Suprapubic skin (tissue), 3 donors: ENCODE data around the gene KRTAP10-11.

Experiments used
- POLR2AphosphoS5 ChIP-seq, 3 donors: sonication (generic); formaldehyde crosslinking; IDR thresholded peaks; one replicate each; pipeline ENCODE4 v1.6.1; 2017; ENCODE audit warnings: antibody characterized with exemption in 3 of 3
- TF ChIP-seq, protein P1 (sequence below), 2 donors: fragments of 200-600 bp in 1 of 2; fragments of 450-650 bp in 1 of 2; sonication (generic) in 1 of 2; IDR thresholded peaks; one replicate each; pipeline ENCODE4 v1.5.1; 2016 to 2019; ENCODE audit warnings: antibody characterized with exemption in 2 of 2, mild to moderate bottlenecking in 1 of 2, moderate library complexity in 1 of 2

DNA sequence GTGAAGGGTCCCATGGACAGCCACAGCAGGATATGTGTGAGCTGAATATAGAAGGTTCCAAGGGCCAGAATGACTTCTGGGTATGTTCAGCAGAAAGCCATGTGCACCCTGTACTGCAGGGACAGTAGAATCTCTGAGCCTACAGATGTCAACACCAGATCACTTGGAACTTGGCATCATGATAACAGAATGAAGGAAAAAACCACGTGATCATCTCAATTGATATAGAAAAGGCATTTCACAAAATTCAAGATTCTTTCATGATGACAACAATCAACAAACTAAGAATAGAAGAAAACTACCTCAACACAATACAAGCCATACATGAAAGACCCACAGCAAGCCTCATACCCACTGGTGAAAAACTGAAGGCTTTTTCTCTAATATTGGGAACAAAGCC lies 21.4 kb downstream of the KRTAP10-11 start:
- TF ChIP-seq, protein P1, sequence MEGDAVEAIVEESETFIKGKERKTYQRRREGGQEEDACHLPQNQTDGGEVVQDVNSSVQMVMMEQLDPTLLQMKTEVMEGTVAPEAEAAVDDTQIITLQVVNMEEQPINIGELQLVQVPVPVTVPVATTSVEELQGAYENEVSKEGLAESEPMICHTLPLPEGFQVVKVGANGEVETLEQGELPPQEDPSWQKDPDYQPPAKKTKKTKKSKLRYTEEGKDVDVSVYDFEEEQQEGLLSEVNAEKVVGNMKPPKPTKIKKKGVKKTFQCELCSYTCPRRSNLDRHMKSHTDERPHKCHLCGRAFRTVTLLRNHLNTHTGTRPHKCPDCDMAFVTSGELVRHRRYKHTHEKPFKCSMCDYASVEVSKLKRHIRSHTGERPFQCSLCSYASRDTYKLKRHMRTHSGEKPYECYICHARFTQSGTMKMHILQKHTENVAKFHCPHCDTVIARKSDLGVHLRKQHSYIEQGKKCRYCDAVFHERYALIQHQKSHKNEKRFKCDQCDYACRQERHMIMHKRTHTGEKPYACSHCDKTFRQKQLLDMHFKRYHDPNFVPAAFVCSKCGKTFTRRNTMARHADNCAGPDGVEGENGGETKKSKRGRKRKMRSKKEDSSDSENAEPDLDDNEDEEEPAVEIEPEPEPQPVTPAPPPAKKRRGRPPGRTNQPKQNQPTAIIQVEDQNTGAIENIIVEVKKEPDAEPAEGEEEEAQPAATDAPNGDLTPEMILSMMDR (IDR thresholded peaks at IDR 0.05): no peak
- TF ChIP-seq POLR2AphosphoS5 (IDR thresholded peaks at IDR 0.05): no peak
